Caco-2 (cell line): Measurements from ENCODE around the gene NT5E. TPM values are rescaled to one million over a fixed set of nuclear protein-coding genes. Genes with fewer than 3 reads are reported as not detected.

Experiments
- BruUV-seq: library from RNA; stranded (reverse); fragments of 400-500 nt; replicated peaks from 2 replicates; lab custom pipeline; 2021; lab: Mats Ljungman, UMichigan
- CTCF ChIA-PET: fragments of 300-600 bp; sonication (Branson Sonifier 250); formaldehyde crosslinking; loops from one replicate; lab custom pipeline; 2022; ENCODE audit warnings: antibody characterized with exemption; lab: Charles Lee
- POLR2A ChIA-PET: fragments of 300-600 bp; sonication (Branson Sonifier 250); formaldehyde crosslinking; loops from one replicate; lab custom pipeline; 2022; ENCODE audit warnings: antibody characterized with exemption; lab: Charles Lee
- DNase-seq, 2 experiments: peaks; one replicate each; pipeline versions ENCODE4 v3.0.0 to v3.0.0-alpha.2; 2020 to 2022
- H3K27me3 ChIP-seq: replicated peaks from 2 replicates; pipeline ENCODE4 v1.6.0; 2011; ENCODE audit warnings: low read length; ENCODE audit not compliant: control insufficient read depth, insufficient read depth
- H3K36me3 ChIP-seq: 2 replicates; pipeline ENCODE4 v1.5.1; 2011; ENCODE audit warnings: low read length; ENCODE audit not compliant: control insufficient read depth, insufficient read depth
- H3K4me1 ChIP-seq: fragments of 250-450 bp; sonication (Bioruptor Pico); 2 replicates; pipeline ENCODE4 v1.5.1; 2020; ENCODE audit warnings: mild to moderate bottlenecking
- H3K4me3 ChIP-seq: 2 replicates; pipeline ENCODE4 v1.5.1; 2011; ENCODE audit warnings: low read depth, mild to moderate bottlenecking, control low read depth, low read length
- H3K9me3 ChIP-seq: fragments of 250-450 bp; sonication (Bioruptor Pico); 2 replicates; pipeline ENCODE4 v1.5.1; 2020; ENCODE audit warnings: mild to moderate bottlenecking, moderate library complexity
- H3K27ac Mint-ChIP-seq: one replicate; pipeline ENCODE4 v1.8.0; 2022; ENCODE audit warnings: mixed read lengths; ENCODE audit not compliant: unreplicated experiment
- H3K27me3 Mint-ChIP-seq: one replicate; pipeline ENCODE4 v1.8.0; 2022; ENCODE audit warnings: mixed read lengths; ENCODE audit not compliant: insufficient read depth, unreplicated experiment
- H3K36me3 Mint-ChIP-seq: one replicate; pipeline ENCODE4 v1.8.0; 2022; ENCODE audit warnings: mild to moderate bottlenecking, mixed read lengths; ENCODE audit not compliant: insufficient read depth, unreplicated experiment
- H3K4me1 Mint-ChIP-seq: one replicate; pipeline ENCODE4 v1.8.0; 2022; ENCODE audit warnings: low read depth, mixed read lengths; ENCODE audit not compliant: unreplicated experiment
- H3K4me3 Mint-ChIP-seq: one replicate; pipeline ENCODE4 v1.8.0; 2022; ENCODE audit warnings: mild to moderate bottlenecking, moderate library complexity, mixed read lengths; ENCODE audit not compliant: unreplicated experiment
- H3K9me3 Mint-ChIP-seq: one replicate; pipeline ENCODE4 v1.8.0; 2022; ENCODE audit warnings: mixed read lengths; ENCODE audit not compliant: unreplicated experiment
- CTCF ChIP-seq, 2 experiments: fragments of 200-600 bp in 1 of 2; IDR thresholded peaks; 1 replicate in 1 of 2; 2 replicates in 1 of 2; pipeline versions ENCODE4 v1.5.1 to v1.8.0; 2011 to 2022; ENCODE audit warnings: antibody characterized with exemption in 1 of 2, control low read depth in 1 of 2, inconsistent platforms in 1 of 2, low read depth in 1 of 2, low read length in 1 of 2, mild to moderate bottlenecking in 1 of 2, moderate library complexity in 1 of 2; ENCODE audit not compliant: insufficient read depth in 1 of 2, severe bottlenecking in 1 of 2, unreplicated experiment in 1 of 2
- intact Hi-C: fragments of 100-400 bp; cut with micrococcal nuclease; formaldehyde crosslinking; loops from one replicate; pipeline ENCODE4 v1.10.0; 2022; ENCODE audit not compliant: unreplicated experiment
- total RNA-seq: library from RNA; stranded (reverse); gene quantifications from 2 replicates; pipeline ENCODE4 v1.2.3, GENCODE V29; 2022

Gene NT5E
- total RNA-seq, 1 experiment from 2014 or later, result 1.0 TPM

GRCh38 chr6:85408039-85408438, 41.8 kb upstream of the NT5E start:
- H3K36me3 ChIP-seq, result no peaks in the 10 kb centered on the region
- intact Hi-C loops, result loop anchor here (5.0 kb wide), 1 partner anchor 74 kb away; no protein-coding TSS in a partner anchor

GRCh38 chr6:85412911-85413430, 36.9 kb upstream of the NT5E start:
- no peaks in the 10 kb centered on the region for H3K9me3 Mint-ChIP-seq
- TF ChIP-seq CTCF (IDR thresholded peaks at IDR 0.05; ENCODE audit: insufficient read depth in 1 of 2, low read depth in 1 of 2, low read length in 1 of 2, severe bottlenecking in 1 of 2, unreplicated experiment in 1 of 2), result no peak
- Histone ChIP-seq H3K4me1 (no peaks in the 10 kb centered on the region), H3K36me3 (no peaks in the 10 kb centered on the region), H3K4me3 (no peak overlapping the region), H3K9me3 (no peaks in the 10 kb centered on the region; the same call in 1 of the 2 replicates), H3K27me3 (no peaks in the 10 kb centered on the region)
- DNase-seq, result no peak
- CTCF ChIA-PET, result no interaction called here
- intact Hi-C loops, result no loop called here
- H3K4me3 Mint-ChIP-seq, result no peak overlapping the region
- no peaks in the 10 kb centered on the region for H3K27me3 Mint-ChIP-seq
- H3K36me3 Mint-ChIP-seq, result no peaks in the 10 kb centered on the region
- BruUV-seq, result no TSS peak
- H3K4me1 Mint-ChIP-seq, result peaks cover 1% of the 10 kb centered on the region
- POLR2A ChIA-PET, result no interaction called here
- H3K27ac Mint-ChIP-seq, result no peak overlapping the region

More at GRCh38 chr6:85408039-85408438, 41.8 kb upstream of the NT5E start:
- POLR2A ChIA-PET, result no interaction called here
- no peaks in the 10 kb centered on the region for H3K27me3 ChIP-seq
- no peak overlapping the region for H3K4me3 ChIP-seq
- Mint-ChIP-seq H3K36me3 (no peaks in the 10 kb centered on the region), H3K27me3 (no peaks in the 10 kb centered on the region), H3K9me3 (peaks cover 11% of the 10 kb centered on the region), H3K27ac (no peak overlapping the region), H3K4me3 (no peak overlapping the region), H3K4me1 (peaks cover 41% of the 10 kb centered on the region)
- CTCF ChIA-PET, result no interaction called here
- no peak for TF ChIP-seq CTCF (IDR thresholded peaks at IDR 0.05; ENCODE audit: insufficient read depth in 1 of 2, low read depth in 1 of 2, low read length in 1 of 2, severe bottlenecking in 1 of 2, unreplicated experiment in 1 of 2)
- no peak for DNase-seq
- H3K9me3 ChIP-seq, result no peaks in the 10 kb centered on the region
- peaks cover 37% of the 10 kb centered on the region for H3K4me1 ChIP-seq
- no TSS peak for BruUV-seq

GRCh38 chr6:85416049-85416448, 33.8 kb upstream of the NT5E start:
- Mint-ChIP-seq H3K36me3 (no peaks in the 10 kb centered on the region), H3K4me1 (peaks cover 7% of the 10 kb centered on the region), H3K4me3 (no peak overlapping the region), H3K9me3 (no peaks in the 10 kb centered on the region), H3K27ac (no peak overlapping the region), H3K27me3 (no peaks in the 10 kb centered on the region)
- ChIA-PET CTCF (no interaction called here), POLR2A (no interaction called here)
- H3K27me3 ChIP-seq, result no peaks in the 10 kb centered on the region
- no peaks in the 10 kb centered on the region for H3K4me1 ChIP-seq
- H3K4me3 ChIP-seq, result no peak overlapping the region
- H3K36me3 ChIP-seq, result no peaks in the 10 kb centered on the region
- intact Hi-C loops, result no loop called here
- no peak for DNase-seq
- H3K9me3 ChIP-seq, result no peaks in the 10 kb centered on the region; the same call in 1 of the 2 replicates
- no peak for TF ChIP-seq CTCF (IDR thresholded peaks at IDR 0.05; ENCODE audit: insufficient read depth in 1 of 2, low read depth in 1 of 2, low read length in 1 of 2, severe bottlenecking in 1 of 2, unreplicated experiment in 1 of 2)
- BruUV-seq, result no TSS peak
